ENCODE data around the gene ADGRB3.

DNA sequence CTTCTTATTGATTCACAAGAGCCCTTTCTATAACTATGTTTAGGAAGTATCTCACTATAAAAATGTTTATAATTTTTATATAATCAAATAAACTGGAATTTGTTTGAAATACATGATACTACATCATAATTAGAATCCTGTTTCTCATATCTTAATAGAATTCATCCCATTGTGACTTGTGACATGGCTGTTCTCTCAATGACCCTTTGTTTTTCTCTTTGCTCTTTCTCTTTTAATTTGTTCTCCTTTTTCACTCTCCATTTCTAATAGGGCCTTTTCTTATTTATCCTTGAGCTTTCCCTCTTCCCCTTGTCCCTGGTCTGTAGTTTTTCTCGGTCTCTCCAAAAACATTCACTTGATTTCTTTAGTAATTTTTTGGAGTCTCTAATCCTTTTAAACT lies 111.3 kb downstream of the ADGRB3 start:
- TF ChIP-seq, protein P1, sequence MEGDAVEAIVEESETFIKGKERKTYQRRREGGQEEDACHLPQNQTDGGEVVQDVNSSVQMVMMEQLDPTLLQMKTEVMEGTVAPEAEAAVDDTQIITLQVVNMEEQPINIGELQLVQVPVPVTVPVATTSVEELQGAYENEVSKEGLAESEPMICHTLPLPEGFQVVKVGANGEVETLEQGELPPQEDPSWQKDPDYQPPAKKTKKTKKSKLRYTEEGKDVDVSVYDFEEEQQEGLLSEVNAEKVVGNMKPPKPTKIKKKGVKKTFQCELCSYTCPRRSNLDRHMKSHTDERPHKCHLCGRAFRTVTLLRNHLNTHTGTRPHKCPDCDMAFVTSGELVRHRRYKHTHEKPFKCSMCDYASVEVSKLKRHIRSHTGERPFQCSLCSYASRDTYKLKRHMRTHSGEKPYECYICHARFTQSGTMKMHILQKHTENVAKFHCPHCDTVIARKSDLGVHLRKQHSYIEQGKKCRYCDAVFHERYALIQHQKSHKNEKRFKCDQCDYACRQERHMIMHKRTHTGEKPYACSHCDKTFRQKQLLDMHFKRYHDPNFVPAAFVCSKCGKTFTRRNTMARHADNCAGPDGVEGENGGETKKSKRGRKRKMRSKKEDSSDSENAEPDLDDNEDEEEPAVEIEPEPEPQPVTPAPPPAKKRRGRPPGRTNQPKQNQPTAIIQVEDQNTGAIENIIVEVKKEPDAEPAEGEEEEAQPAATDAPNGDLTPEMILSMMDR (conservative IDR thresholded peaks at IDR 0.05; ENCODE audit: low read depth, low read length) = no peak
- no peak for TF ChIP-seq EZH2 (IDR thresholded peaks at IDR 0.05; ENCODE audit: low read length, unreplicated experiment)
